ENCODE measurements around the gene CCDC120.

DNA sequence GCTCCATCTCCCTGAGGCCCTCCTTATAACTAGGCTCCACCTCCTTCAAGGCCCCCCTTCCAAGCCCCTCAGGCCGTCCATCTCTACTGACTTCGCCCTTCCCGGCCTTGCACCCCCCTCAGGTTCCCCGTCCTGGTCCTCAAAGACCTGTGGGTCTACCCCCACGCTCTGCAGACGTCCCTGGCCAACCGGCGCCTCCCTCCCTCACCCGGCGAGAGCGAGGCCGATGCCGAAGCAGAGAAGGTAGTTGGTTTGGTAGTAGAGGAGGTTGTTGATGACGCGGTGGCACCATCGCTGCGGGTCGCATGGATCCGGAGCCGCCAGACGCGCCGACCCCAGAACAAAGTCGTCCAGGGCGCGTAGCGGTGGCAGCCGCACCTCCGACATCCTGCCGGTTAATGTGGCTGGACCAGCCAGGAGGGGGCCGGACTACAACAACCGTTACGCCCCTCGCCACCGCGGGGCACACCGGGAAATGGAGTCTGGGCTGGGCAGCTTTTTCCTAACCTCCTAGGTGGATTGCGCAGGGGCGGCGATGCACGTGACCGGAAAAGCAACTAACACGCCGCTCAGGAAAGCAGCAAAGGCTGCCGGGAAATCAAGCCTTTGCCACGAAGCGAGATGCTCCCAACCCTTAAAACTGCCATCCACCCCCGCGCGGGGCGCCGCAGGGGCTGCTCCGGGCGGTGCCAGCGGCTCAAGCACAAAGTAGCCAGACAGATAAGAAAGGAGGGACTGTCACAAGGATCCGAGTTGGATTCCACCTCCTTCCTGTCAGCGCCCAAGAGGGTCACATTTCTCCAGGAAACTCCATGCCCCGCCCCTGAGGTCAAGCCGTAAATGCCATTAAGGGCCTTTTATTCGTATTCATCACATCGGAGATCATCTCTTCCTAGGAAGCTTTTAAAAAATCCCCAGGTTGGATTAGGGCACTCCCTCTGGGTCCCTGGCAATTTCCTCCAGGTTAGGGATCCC is 15.1 kb downstream of the CCDC120 start, which contains the start of gene PRAF2:
- TF ChIP-seq EP300 (IDR thresholded peaks at IDR 0.05; ENCODE audit: borderline replicate concordance): no peak
- no peak for TF ChIP-seq CREB1 (IDR thresholded peaks at IDR 0.05; ENCODE audit: low read depth)
- TF ChIP-seq CEBPB (IDR thresholded peaks at IDR 0.05): peak; percentile 24; the same call in 1 of the 2 replicates
- TF ChIP-seq FOXM1 (IDR thresholded peaks at IDR 0.05; ENCODE audit: borderline replicate concordance, low read depth): no peak
- no peak for TF ChIP-seq RAD21 (IDR thresholded peaks at IDR 0.05; ENCODE audit: low read depth)
